NOMO-1 treated with DMSO at 0.1 percent for 48 hours (cell line): ENCODE results near the gene RIN3.

Experiments
- DNase-seq: peaks from one replicate; lab custom pipeline; 2025; ENCODE audit not compliant: unreplicated experiment; lab: John Stamatoyannopoulos, UW

RIN3 gene

GRCh38 chr14:92555465-92556111, 42.0 kb downstream of the RIN3 start:
- no peak for DNase-seq

DNA sequence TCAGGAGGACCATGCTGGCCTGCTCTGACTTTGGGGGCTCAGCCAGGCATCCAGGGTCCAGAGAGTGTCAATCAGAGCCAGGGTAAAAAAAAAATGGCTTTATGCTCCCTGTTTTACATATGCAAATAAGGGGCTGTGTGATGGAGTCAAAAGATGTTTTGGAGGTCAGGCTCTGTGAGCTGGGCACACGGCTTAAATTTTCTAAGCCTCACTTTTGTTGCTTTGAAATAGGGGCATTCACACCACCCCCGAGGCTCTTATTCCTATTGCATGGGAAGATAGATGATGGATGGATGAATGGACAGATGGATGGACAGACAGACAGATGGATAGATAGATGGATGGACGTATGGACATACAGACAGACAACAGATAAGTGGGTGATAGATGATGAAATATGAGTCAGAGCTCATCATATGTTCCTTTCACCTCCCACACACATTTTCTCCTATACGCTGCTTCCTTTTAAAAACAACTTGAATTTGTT, 42.7 kb downstream of the RIN3 start:
- DNase-seq, result no peak

- DNase-seq, result no peak
Observed at GRCh38 chr14:92556863-92557543, 43.4 kb downstream of the RIN3 start.

- no peak for DNase-seq
Observed at GRCh38 chr14:92557544-92557912, 43.9 kb downstream of the RIN3 start.

DNA sequence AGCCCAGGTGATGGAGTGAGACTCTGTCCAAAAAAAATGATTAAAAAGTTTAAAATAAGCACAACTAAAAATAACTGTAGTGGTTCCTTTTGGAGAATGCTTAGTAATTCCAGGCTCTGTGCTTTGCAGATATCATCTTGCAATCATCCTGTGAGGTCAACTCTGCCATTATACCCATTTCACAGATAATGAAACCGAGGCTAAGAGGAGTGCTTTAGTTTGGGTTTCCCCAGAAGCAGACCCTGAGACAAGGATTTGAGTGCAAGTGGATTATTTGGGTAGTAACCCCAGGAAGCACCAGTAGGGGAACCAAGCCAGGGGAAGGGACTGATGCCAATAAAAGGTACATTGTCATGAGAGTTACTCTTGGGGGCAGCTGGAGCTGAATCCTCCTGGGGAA, 44.7 kb downstream of the RIN3 start:
- DNase-seq, result no peak

DNA sequence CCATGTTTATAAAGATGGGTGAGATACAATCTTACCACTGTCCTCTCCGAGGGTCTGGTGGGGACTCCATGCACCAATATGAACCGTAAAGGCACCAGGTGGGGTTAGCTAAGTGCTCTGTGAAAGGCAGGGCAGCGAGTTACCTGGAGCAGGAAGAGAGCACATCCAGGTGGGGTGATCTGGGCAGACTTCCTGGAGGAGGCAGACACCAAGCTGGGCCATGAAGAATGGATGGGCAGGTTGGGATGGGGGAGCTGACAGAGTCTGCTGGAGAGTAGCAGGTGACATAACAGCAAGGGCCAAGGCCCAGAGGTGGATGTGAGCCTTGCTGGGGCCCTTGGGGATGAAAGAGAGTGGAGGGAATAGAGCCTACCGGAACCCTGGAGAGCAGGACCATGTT, 45.9 kb downstream of the RIN3 start:
- no peak for DNase-seq

- DNase-seq, result no peak
Observed at GRCh38 chr14:92560106-92560865, 46.7 kb downstream of the RIN3 start.

GRCh38 chr14:92561906-92562479, 48.4 kb downstream of the RIN3 start:
- no peak for DNase-seq

- peak; percentile 93 for DNase-seq
Observed at GRCh38 chr14:92563359-92563758, 49.8 kb downstream of the RIN3 start.

- no peak for DNase-seq
Observed at GRCh38 chr14:92563765-92564285, 50.2 kb downstream of the RIN3 start.

DNA sequence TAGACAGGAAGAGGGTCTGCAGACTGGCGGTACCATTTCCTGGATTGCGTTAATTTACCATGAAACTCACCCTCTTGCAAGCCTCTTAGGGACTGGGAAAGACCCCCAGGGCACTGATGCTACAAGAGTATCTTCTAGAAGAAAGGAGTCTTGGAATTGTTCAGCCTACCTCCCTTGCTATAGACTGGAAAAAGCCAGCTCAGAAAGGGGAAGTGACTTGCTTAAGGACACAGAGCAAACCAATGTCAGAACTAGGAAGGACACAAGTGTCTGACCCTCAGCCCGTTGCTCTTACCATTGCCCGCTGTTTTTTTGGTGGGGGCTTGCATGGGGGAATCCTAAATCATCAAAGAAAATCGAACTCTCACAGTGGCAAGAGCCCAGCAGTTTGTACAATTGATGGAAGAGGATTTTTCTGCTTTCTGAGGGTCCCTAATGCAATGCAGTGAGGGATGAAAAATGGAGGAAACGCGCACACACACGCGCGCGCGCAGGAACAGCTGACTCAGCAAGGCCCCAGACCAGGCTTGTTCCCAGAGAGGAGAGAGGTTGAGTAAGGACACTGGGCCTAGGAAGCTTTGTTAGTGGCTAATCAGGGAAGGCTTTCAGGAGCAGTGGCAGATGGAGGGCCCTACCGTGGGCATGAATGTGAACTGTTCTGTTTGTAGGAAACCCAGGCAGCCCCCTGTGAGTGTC, 50.9 kb downstream of the RIN3 start:
- peak; percentile 67 for DNase-seq

DNA sequence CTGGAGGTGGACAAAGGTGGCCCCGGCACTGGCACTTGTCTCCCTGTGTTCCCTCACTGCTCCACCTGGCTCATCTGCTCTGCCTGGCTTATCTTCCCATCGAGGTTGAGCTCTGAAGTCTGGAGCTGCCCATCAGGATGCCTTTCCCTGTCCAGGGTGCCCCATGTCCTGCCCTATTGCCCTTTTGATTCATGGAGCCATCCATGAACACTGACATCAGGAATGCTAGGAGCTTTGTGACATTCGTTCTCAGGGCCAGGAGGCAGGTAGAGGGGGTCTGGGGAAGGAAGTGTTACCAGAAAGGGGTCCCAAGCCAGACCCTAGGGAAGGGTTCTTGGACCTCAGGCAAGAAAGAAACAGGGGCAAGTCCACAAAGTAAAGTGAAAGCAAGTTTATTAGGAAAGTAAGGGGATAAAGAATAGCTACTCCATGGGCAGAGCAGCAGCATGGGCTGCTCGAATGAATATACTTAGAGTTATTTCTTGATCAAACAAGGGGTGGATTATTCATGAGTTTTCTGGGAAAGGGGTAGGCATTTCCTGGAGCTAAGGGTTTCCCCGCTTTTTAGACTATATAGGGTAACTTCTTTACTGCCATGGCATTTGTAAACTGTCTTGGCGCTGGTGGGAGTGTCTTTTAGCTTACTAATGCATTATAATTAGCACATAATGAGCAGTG, 51.6 kb downstream of the RIN3 start:
- no peak for DNase-seq

- no peak for DNase-seq
Observed at GRCh38 chr14:92565718-92566115, 52.1 kb downstream of the RIN3 start.

DNA sequence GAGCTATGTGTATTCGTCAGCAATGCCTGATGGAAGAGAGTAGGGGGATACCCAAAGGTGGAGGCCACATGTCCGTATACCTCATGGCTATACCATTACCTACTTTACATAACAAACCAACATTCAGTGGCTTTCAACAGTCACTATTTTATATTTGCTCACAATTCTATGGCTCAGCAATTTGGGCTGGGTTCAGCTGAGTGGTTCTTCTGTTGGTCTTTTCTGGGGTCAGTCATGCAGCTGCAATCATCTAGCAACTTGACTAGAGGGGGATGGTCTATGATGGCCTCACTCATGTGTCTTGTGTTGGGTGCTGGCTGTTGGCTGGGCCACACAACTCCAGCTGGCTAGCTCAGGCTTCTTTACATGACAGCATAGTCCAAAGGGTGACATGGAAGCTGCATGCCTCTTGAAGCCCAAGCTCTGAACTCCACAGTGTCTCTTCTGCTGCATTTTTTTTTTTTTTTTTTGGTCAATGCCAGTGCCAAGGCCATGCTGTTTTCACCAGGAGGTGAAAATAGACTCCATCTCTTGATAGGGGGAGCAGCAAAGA, 53.7 kb downstream of the RIN3 start:
- no peak for DNase-seq

GRCh38 chr14:92568621-92569479, 55.3 kb downstream of the RIN3 start:
- no peak for DNase-seq

- DNase-seq, result no peak
Observed at GRCh38 chr14:92570674-92571262, 57.2 kb downstream of the RIN3 start.

DNA sequence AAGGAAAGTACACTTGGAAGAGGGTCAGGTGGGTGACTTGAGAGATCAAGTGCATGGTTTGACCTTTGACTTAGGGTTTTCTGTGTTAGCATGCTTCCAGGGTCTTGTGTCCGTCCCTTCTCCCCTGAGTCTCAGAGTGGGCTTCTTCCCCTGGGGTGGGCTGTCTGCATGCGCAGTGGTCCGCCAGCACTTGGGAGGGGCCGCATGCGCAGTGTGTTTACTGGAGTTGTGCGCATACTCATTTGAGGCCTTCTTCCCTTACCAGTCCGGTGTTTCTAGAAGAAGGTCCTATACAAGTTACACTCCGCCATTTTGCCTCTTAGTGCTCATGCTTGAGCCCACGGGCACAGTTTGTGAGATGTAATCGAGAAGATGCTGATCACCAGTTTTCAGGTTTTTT, 58.5 kb downstream of the RIN3 start:
- no peak for DNase-seq

- DNase-seq, result no peak
Observed at GRCh38 chr14:92573761-92574498, 60.3 kb downstream of the RIN3 start.
